ENCODE measurements around the gene ANKHD1.
A peak's percentile ranks its signal among the peaks of the same experiment; 100 is the strongest.

The ANKHD1 gene

GRCh38 chr5:140550147-140551079 is 148.8 kb downstream of the ANKHD1 start:
- TF ChIP-seq ZFX (IDR thresholded peaks at IDR 0.05): no peak
- TF ChIP-seq CTCF (conservative IDR thresholded peaks at IDR 0.05): no peak
- H3K27ac ChIP-seq: no peak overlapping the region; the same call in 1 of the 2 replicates

GRCh38 chr5:140551872-140552271 is 150.2 kb downstream of the ANKHD1 start:
- no peak overlapping the region for H3K27ac ChIP-seq
- TF ChIP-seq CTCF (conservative IDR thresholded peaks at IDR 0.05) (no peak), ZFX (IDR thresholded peaks at IDR 0.05) (no peak)

- no peak for TF ChIP-seq ZFX (IDR thresholded peaks at IDR 0.05)
- no peak for TF ChIP-seq CTCF (conservative IDR thresholded peaks at IDR 0.05)
- no peak overlapping the region for H3K27ac ChIP-seq
Measured at GRCh38 chr5:140553657-140554056, 152.0 kb downstream of the ANKHD1 start.

GRCh38 chr5:140554454-140554853 is 152.8 kb downstream of the ANKHD1 start:
- TF ChIP-seq CTCF (conservative IDR thresholded peaks at IDR 0.05) (no peak), ZFX (IDR thresholded peaks at IDR 0.05) (no peak)
- no peak overlapping the region for H3K27ac ChIP-seq

- TF ChIP-seq CTCF (conservative IDR thresholded peaks at IDR 0.05): no peak
- H3K27ac ChIP-seq: no peak overlapping the region; the same call in 1 of the 2 replicates
Measured at GRCh38 chr5:140555747-140556312, 154.2 kb downstream of the ANKHD1 start.

GRCh38 chr5:140556438-140556837 is 154.8 kb downstream of the ANKHD1 start:
- TF ChIP-seq CTCF (conservative IDR thresholded peaks at IDR 0.05): no peak
- no peak for TF ChIP-seq ZFX (IDR thresholded peaks at IDR 0.05)
- H3K27ac ChIP-seq: peak overlapping the region; percentile 85

GRCh38 chr5:140557136-140557805 is 155.6 kb downstream of the ANKHD1 start, which contains the start of gene SRA1:
Gene SRA1 (minus strand): TSS chr5:140557473. CDS start chr5:140557452, 21 bp downstream.
- H3K27ac ChIP-seq: peak within 1 kb of the TSS; percentile 85
- no peak for TF ChIP-seq CTCF (conservative IDR thresholded peaks at IDR 0.05)
- TF ChIP-seq ZFX (IDR thresholded peaks at IDR 0.05): peak; percentile 42; the same call in 1 of the 2 replicates
